Thyroid gland (tissue), 4 donors: ENCODE results near the gene GALNT13.

ENCODE experiments used
- POLR2A ChIP-seq, 2 donors: fragments of 450-650 bp; IDR thresholded peaks; one replicate each; pipeline ENCODE4 v1.6.1; 2017; ENCODE audit warnings: antibody characterized with exemption in 2 of 2, mild to moderate bottlenecking in 2 of 2, moderate library complexity in 1 of 2
- TF ChIP-seq, protein P1 (sequence below), 6 experiments: fragments of 200-600 bp in 3 of 6; fragments of 450-650 bp in 3 of 6; sonication (generic) in 3 of 6; IDR thresholded peaks; one replicate each; pipeline ENCODE4 v1.5.1; 2016 to 2019; ENCODE audit warnings: antibody characterized with exemption in 6 of 6, mild to moderate bottlenecking in 2 of 6, inconsistent platforms in 1 of 6, moderate library complexity in 1 of 6

GRCh38 chr2:154293864-154294263, 422.1 kb downstream of the GALNT13 start:
- TF ChIP-seq, protein P1, sequence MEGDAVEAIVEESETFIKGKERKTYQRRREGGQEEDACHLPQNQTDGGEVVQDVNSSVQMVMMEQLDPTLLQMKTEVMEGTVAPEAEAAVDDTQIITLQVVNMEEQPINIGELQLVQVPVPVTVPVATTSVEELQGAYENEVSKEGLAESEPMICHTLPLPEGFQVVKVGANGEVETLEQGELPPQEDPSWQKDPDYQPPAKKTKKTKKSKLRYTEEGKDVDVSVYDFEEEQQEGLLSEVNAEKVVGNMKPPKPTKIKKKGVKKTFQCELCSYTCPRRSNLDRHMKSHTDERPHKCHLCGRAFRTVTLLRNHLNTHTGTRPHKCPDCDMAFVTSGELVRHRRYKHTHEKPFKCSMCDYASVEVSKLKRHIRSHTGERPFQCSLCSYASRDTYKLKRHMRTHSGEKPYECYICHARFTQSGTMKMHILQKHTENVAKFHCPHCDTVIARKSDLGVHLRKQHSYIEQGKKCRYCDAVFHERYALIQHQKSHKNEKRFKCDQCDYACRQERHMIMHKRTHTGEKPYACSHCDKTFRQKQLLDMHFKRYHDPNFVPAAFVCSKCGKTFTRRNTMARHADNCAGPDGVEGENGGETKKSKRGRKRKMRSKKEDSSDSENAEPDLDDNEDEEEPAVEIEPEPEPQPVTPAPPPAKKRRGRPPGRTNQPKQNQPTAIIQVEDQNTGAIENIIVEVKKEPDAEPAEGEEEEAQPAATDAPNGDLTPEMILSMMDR (IDR thresholded peaks at IDR 0.05): no peak
- TF ChIP-seq POLR2A (IDR thresholded peaks at IDR 0.05): no peak
